Measurements from ENCODE around the gene AMBN. TPM values are rescaled to one million over a fixed set of nuclear protein-coding genes. Genes with fewer than 3 reads are reported as not detected.

Gene AMBN, protein sequence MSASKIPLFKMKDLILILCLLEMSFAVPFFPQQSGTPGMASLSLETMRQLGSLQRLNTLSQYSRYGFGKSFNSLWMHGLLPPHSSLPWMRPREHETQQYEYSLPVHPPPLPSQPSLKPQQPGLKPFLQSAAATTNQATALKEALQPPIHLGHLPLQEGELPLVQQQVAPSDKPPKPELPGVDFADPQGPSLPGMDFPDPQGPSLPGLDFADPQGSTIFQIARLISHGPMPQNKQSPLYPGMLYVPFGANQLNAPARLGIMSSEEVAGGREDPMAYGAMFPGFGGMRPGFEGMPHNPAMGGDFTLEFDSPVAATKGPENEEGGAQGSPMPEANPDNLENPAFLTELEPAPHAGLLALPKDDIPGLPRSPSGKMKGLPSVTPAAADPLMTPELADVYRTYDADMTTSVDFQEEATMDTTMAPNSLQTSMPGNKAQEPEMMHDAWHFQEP
- not detected in 2 replicates for total RNA-seq

DNA sequence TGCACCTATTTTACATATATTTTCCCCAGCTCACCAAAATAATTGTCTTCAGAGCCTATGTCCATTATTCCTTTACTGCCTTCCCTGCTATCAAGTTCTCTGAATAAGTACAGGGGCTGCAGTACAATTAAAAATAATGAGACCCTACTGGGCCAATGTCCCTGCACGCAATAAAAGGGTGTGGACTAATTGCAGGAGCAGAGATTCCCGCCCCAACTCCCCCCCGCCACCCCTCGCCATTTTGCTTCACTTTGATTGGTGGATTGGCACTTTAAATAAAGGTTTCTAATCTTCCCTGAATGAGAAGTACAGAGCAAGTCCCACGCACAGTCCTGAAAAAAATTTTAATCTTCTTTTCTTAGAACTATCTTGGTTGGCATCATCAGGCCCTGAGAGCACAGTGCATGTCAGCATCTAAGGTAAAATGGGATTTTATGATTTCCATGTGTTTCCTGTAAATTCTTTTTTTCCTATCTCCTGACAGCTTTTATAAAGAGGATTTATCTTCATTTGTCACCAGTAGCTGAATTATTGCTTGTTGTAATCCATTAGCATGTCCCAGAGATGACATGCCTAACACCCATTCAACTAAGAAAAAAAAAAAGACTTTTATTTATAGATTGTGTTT is at the start of gene AMBN:
Gene AMBN (plus strand): TSS at position 302 of the 628 bp plus-strand sequence. CDS start 103 bp downstream, at position 405.

DNA sequence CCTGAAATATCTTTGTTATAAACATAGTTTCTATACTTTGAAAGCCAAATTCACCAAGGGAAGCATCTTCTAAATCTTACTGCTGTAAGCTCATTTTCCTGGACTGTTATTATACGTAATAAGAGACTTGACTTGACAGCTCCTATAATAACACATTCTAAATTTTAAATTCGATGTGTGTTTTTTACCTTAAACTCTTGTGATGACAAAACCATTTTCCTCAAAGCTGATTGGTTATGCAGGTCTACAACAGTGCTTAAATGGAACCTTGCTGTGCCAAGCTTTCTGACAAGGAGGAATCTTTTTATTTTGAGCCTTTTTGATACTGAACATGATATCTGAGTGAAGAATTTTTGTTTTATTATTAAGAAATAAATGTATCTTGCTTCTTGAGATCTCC is 36.4 kb downstream of the AMBN start, which contains the start of gene ENAM:
Gene ENAM (plus strand): TSS at position 301 of the 400 bp plus-strand sequence. CDS start 757 bp downstream, outside the sequence.

Other genes starting within 250 kb of the AMBN start
- not detected in 2 replicates for gene SMR3A, start 231.5 kb upstream of the AMBN start, total RNA-seq
- not detected in 2 replicates for gene SMR3B, start 209.1 kb upstream of the AMBN start, total RNA-seq
- gene OPRPN, start 194.3 kb upstream of the AMBN start, total RNA-seq: not detected in 2 replicates
- gene MUC7, start 120.1 kb upstream of the AMBN start, total RNA-seq: not detected in 2 replicates
- gene AMTN, start 73.7 kb upstream of the AMBN start, total RNA-seq: not detected in 2 replicates
- gene ENAM, start 36.5 kb downstream of the AMBN start, total RNA-seq: not detected in 2 replicates
- 1.3 TPM in 1 of 2 replicates, not detected in the other for gene JCHAIN, start 74.3 kb downstream of the AMBN start, total RNA-seq
- 16.3 and 18.0 TPM in 2 replicates for gene UTP3, start 96.3 kb downstream of the AMBN start, total RNA-seq
- 16.3 and 29.9 TPM in 2 replicates for gene RUFY3, start 129.7 kb downstream of the AMBN start, total RNA-seq
- gene GRSF1, start 247.6 kb downstream of the AMBN start, total RNA-seq: 69.7 and 79.9 TPM in 2 replicates

Measured in epithelial cell of alveolus of lung (primary cell).